ENCODE data around the gene SAYSD1.

Gene SAYSD1

GRCh38 chr6:39079197-39080125, 35.5 kb downstream of the SAYSD1 start:
- DNase-seq (ENCODE audit: low read depth in 2 of 2), result no peak

GRCh38 chr6:39078695-39079094, 36.3 kb downstream of the SAYSD1 start:
- no peak for DNase-seq (ENCODE audit: low read depth in 2 of 2)

- DNase-seq (ENCODE audit: low read depth in 2 of 2), result no peak
Measured at GRCh38 chr6:39077882-39078594, 36.9 kb downstream of the SAYSD1 start.

GRCh38 chr6:39076623-39077535, 38.1 kb downstream of the SAYSD1 start:
- DNase-seq (ENCODE audit: low read depth in 2 of 2), result no peak

- no peak for DNase-seq (ENCODE audit: low read depth in 2 of 2)
Measured at GRCh38 chr6:39075807-39076622, 39.0 kb downstream of the SAYSD1 start.

GRCh38 chr6:39075010-39075686, 39.8 kb downstream of the SAYSD1 start:
- DNase-seq (ENCODE audit: low read depth in 2 of 2), result no peak

- no peak for DNase-seq (ENCODE audit: low read depth in 2 of 2)
Measured at GRCh38 chr6:39074486-39074885, 40.5 kb downstream of the SAYSD1 start.

GRCh38 chr6:39073471-39074355, 41.3 kb downstream of the SAYSD1 start:
- DNase-seq (ENCODE audit: low read depth in 2 of 2), result no peak

- no peak for DNase-seq (ENCODE audit: low read depth in 2 of 2)
Measured at GRCh38 chr6:39072830-39073229, 42.2 kb downstream of the SAYSD1 start.

GRCh38 chr6:39068391-39068790, 46.6 kb downstream of the SAYSD1 start:
- DNase-seq (ENCODE audit: low read depth in 2 of 2), result no peak

- DNase-seq (ENCODE audit: low read depth in 2 of 2), result no peak
Measured at GRCh38 chr6:39065561-39065960, 49.4 kb downstream of the SAYSD1 start.

GRCh38 chr6:39063526-39063925, 51.5 kb downstream of the SAYSD1 start:
- no peak for DNase-seq (ENCODE audit: low read depth in 2 of 2)

GRCh38 chr6:39062014-39062740, 52.8 kb downstream of the SAYSD1 start:
- DNase-seq (ENCODE audit: low read depth in 2 of 2), result no peak

GRCh38 chr6:39061588-39061987, 53.4 kb downstream of the SAYSD1 start:
- DNase-seq (ENCODE audit: low read depth in 2 of 2), result no peak

- DNase-seq (ENCODE audit: low read depth in 2 of 2), result no peak
Measured at GRCh38 chr6:39061182-39061581, 53.8 kb downstream of the SAYSD1 start.

- no peak for DNase-seq (ENCODE audit: low read depth in 2 of 2)
Measured at GRCh38 chr6:39060467-39061160, 54.4 kb downstream of the SAYSD1 start.

- DNase-seq (ENCODE audit: low read depth in 2 of 2), result no peak
Measured at GRCh38 chr6:39059496-39060310, 55.3 kb downstream of the SAYSD1 start.

Data from stimulated activated CD4-positive, alpha-beta T cell treated with anti-CD3 and anti-CD28 coated beads, Interleukin-1b, Interleukin-23, amount 100 ng/mL, for 4 hours (primary cell).